ENCODE measurements around the gene GRK3.

DNA sequence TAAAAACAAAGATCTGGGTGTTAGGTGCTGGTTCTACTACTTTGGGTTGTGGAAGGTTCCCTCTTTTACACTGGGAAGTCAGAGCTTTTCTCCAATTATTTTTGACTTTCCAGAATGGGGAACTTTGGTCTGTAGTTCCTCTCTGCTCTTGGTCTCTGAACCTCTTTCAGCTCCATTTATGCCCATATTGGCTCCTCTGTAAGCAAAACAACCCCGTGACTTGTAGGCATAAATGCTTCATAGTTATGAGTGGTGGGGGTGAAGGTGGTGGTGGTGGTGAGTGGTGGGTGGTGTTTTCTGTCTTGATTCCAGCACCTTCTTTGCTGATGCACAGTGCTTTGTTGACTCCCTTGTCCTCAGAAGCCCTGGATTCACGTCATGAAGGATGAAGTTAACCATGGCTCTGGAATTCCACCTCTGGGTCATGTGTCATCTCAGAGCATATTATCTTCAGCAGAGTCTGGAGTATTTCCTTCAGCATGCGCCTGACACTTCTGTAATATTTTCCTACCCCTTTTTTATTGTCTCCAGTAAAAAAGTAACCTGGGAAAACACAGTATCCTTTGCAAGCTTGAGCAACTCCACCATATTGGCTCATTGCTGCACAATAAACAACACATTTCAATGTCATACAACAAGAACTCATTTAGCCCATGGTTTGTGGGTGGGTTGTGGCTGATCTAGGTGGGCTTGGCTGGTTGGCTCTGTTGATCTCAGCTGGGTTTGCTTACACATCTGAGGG, 24.1 kb upstream of the GRK3 start:
- TF ChIP-seq GATA3 (IDR thresholded peaks at IDR 0.05; ENCODE audit: low read depth, low read length): no peak
- no peak for TF ChIP-seq GATA2 (IDR thresholded peaks at IDR 0.05; ENCODE audit: low read depth, low read length)

Data from SH-SY5Y (cell line).